A673 (cell line): Measurements from ENCODE around the gene MMP1. TPM values are rescaled to one million over a fixed set of nuclear protein-coding genes. Genes with fewer than 3 reads are reported as not detected.

Source experiments
- Bru-seq: library from RNA; stranded (reverse); fragments of 400-500 nt; gene quantifications from one replicate; lab custom pipeline; 2021; lab: Mats Ljungman, UMichigan
- BruChase-seq, 2 experiments: library from RNA; stranded (reverse); fragments of 400-500 nt; gene quantifications; one replicate each; lab custom pipeline; 2021; lab: Mats Ljungman, UMichigan
- BruUV-seq: library from RNA; stranded (reverse); fragments of 400-500 nt; replicated peaks from 2 replicates; lab custom pipeline; 2021; lab: Mats Ljungman, UMichigan
- CTCF ChIA-PET: fragments of 300-600 bp; sonication (Branson Sonifier 250); formaldehyde crosslinking; loops from one replicate; lab custom pipeline; 2022; ENCODE audit warnings: antibody characterized with exemption; lab: Charles Lee
- POLR2A ChIA-PET: fragments of 300-600 bp; sonication (Branson Sonifier 250); formaldehyde crosslinking; loops from one replicate; lab custom pipeline; 2022; ENCODE audit warnings: antibody characterized with exemption; ENCODE audit not compliant: low non-redundant PET; lab: Charles Lee
- DNase-seq: peaks from one replicate; pipeline ENCODE4 v3.0.0-alpha.2; 2015; ENCODE audit warnings: low spot score
- H3K27ac ChIP-seq: fragments of 200-600 bp; sonication (generic); 2 replicates; pipeline ENCODE4 v1.5.1; 2016; ENCODE audit warnings: mixed run types, low read depth, mild to moderate bottlenecking, mixed read lengths, antibody characterized with exemption, low read length; ENCODE audit not compliant: poor library complexity, severe bottlenecking
- H3K27me3 ChIP-seq: fragments of 200-600 bp; sonication (generic); replicated peaks from 2 replicates; pipeline ENCODE4 v1.6.1; 2017; ENCODE audit warnings: mixed run types, low read depth, mild to moderate bottlenecking, mixed read lengths, antibody characterized with exemption, low read length; ENCODE audit not compliant: insufficient read depth, poor library complexity
- H3K36me3 ChIP-seq: fragments of 200-600 bp; sonication (generic); 2 replicates; pipeline ENCODE4 v1.6.1; 2016; ENCODE audit warnings: mixed run types, mild to moderate bottlenecking, mixed read lengths, antibody characterized with exemption, low read length; ENCODE audit not compliant: insufficient read depth, poor library complexity, severe bottlenecking
- H3K4me1 ChIP-seq: fragments of 200-600 bp; sonication (generic); 2 replicates; pipeline ENCODE4 v1.6.1; 2017; ENCODE audit warnings: mixed run types, mild to moderate bottlenecking, mixed read lengths, antibody characterized with exemption, low read length; ENCODE audit not compliant: insufficient read depth, poor library complexity, severe bottlenecking
- H3K4me3 ChIP-seq: fragments of 200-600 bp; sonication (generic); 2 replicates; pipeline ENCODE4 v1.5.1; 2016; ENCODE audit warnings: low read depth, mixed run types, mild to moderate bottlenecking, mixed read lengths, low read length; ENCODE audit not compliant: poor library complexity, severe bottlenecking
- H3K9me3 ChIP-seq: fragments of 200-600 bp; sonication (generic); 2 replicates; pipeline ENCODE4 v1.6.1; 2016; ENCODE audit warnings: mixed run types, low read depth, mild to moderate bottlenecking, mixed read lengths, antibody characterized with exemption, low read length; ENCODE audit not compliant: poor library complexity, severe bottlenecking
- EZH2 ChIP-seq: fragments of 200-600 bp; sonication (generic); IDR thresholded peaks from 2 replicates; pipeline ENCODE4 v1.6.1; 2017; ENCODE audit warnings: borderline replicate concordance, low read depth, mild to moderate bottlenecking, mixed read lengths, antibody characterized with exemption, low read length; ENCODE audit not compliant: poor library complexity, severe bottlenecking
- intact Hi-C: fragments of 100-400 bp; cut with micrococcal nuclease; formaldehyde crosslinking; loops from one replicate; pipeline ENCODE4 v1.10.0; 2022; ENCODE audit not compliant: unreplicated experiment
- long read RNA-seq: library from polyadenylated mRNA; stranded (forward); transcript quantifications from one replicate; pipeline ENCODE4 v2.0.0, GENCODE V29; 2022
- total RNA-seq: library from RNA; stranded (reverse); gene quantifications from 2 replicates; pipeline ENCODE4 v1.2.3, GENCODE V29; 2021
- TF ChIP-seq, protein P1 (sequence below): fragments of 300-800, 200-600 bp; sonication (generic); conservative IDR thresholded peaks from 2 replicates; pipeline ENCODE4 v1.5.1; 2017; ENCODE audit warnings: low read depth, mild to moderate bottlenecking, antibody characterized with exemption, low read length, moderate library complexity, mixed read lengths

The MMP1 gene
- 610 and 815 TPM in 2 replicates for total RNA-seq
- Bru-seq, nascent RNA: percentile 98 among the genes with signal in this experiment
- percentile 98 among the genes with signal in this experiment for BruChase-seq, experiment 1, labeled RNA remaining after a 2-hour chase
- BruChase-seq, experiment 2, labeled RNA remaining after a 6-hour chase: percentile 100 among the genes with signal in this experiment
- long read RNA-seq, transcript MMP1-201 (10 exons, 1,970 nt): major isoform, 933 of 1,005 reads
- long read RNA-seq, partial matches to known transcripts: 47 of 1,005 reads
- long read RNA-seq, other reads (novel, unspliced or antisense): 25 of 1,005 reads

DNA sequence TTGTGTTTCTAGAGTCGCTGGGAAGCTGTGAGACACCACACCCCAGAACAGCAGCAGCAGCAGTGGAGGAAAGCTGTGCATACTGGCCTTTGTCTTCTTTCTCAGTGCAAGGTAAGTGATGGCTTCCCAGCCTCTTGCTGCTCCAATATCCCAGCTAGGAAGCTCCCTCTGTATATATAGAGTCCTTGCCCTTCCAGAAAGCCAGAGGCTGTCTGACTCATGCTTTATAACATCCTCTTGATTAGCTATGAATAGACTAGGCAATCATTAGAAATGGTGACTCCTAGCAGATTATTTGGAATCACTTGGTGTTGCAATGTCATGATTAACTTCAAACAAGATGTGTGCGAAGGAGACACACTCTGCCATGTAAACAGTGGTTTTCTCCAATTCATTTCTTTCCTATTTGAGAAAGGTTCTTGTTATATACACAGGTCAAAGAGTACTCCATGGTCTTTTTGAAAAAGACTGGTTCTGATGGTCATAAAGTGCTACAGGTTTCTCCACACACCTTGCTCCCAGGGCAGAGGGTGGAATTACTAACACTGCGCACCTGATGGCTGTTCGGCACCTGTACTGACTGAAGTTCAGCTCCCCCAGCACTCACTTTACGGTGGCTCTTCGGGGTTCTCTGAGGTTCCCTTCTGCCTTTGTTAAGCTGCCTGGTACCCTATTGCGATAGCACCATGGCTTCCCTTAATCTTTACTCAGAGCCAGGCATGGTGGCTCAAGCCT lies at the start of gene MMP1:
MMP1 (minus strand) TSS at position 149 of the 735 bp plus-strand sequence; CDS start at position 81, 68 bp downstream.
- TF ChIP-seq, protein P1, sequence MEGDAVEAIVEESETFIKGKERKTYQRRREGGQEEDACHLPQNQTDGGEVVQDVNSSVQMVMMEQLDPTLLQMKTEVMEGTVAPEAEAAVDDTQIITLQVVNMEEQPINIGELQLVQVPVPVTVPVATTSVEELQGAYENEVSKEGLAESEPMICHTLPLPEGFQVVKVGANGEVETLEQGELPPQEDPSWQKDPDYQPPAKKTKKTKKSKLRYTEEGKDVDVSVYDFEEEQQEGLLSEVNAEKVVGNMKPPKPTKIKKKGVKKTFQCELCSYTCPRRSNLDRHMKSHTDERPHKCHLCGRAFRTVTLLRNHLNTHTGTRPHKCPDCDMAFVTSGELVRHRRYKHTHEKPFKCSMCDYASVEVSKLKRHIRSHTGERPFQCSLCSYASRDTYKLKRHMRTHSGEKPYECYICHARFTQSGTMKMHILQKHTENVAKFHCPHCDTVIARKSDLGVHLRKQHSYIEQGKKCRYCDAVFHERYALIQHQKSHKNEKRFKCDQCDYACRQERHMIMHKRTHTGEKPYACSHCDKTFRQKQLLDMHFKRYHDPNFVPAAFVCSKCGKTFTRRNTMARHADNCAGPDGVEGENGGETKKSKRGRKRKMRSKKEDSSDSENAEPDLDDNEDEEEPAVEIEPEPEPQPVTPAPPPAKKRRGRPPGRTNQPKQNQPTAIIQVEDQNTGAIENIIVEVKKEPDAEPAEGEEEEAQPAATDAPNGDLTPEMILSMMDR: no peak
- TF ChIP-seq EZH2: no peak
- Histone ChIP-seq H3K36me3 (no peaks in the 10 kb centered on the region), H3K9me3 (no peaks in the 10 kb centered on the region), H3K4me3 (no peak within 1 kb of the TSS), H3K4me1 (peaks cover 16% of the 10 kb centered on the region), H3K27ac (peak within 1 kb of the TSS; percentile 6), H3K27me3 (no peaks in the 10 kb centered on the region)
- ChIA-PET CTCF (interaction anchor here (0.8 kb wide), 1 partner anchor 238 kb away, joined by 4 read pairs; no protein-coding TSS in a partner anchor), POLR2A (no interaction called here)
- peak; percentile 77 for DNase-seq
- intact Hi-C loops: no loop called here
- no TSS peak for BruUV-seq

DNA sequence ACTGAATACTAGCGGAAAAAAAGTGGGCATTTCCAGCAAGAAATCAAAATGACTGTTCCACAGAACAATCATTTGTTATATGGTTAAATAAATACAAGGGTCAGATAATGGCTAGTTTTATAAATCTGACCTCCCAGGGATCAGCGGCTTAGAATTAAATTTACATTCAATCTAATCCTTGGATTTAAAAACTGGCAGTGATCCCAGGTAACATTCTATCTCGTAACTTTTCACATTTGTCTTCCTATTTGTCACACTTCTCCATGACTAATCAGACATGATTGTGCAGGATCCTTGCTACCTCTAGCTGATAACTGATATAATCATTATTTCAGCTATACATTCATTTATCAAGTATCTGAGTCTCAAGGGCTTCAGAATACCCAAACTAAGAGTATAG lies 48.3 kb upstream of the MMP1 start:
- no peaks in the 10 kb centered on the region for H3K27me3 ChIP-seq
- DNase-seq: peak; percentile 68
- ChIA-PET CTCF (interaction anchor here (0.7 kb wide), 1 partner anchor 68 kb away, joined by 3 read pairs; no protein-coding TSS in a partner anchor), POLR2A (no interaction called here)
- intact Hi-C loops: no loop called here
- H3K4me3 ChIP-seq: no peak overlapping the region
- no TSS peak for BruUV-seq
- TF ChIP-seq, protein P1: no peak
- TF ChIP-seq EZH2: no peak
- H3K9me3 ChIP-seq: no peaks in the 10 kb centered on the region
- peaks cover 30% of the 10 kb centered on the region for H3K4me1 ChIP-seq
- no peaks in the 10 kb centered on the region for H3K36me3 ChIP-seq
- no peak overlapping the region for H3K27ac ChIP-seq

DNA sequence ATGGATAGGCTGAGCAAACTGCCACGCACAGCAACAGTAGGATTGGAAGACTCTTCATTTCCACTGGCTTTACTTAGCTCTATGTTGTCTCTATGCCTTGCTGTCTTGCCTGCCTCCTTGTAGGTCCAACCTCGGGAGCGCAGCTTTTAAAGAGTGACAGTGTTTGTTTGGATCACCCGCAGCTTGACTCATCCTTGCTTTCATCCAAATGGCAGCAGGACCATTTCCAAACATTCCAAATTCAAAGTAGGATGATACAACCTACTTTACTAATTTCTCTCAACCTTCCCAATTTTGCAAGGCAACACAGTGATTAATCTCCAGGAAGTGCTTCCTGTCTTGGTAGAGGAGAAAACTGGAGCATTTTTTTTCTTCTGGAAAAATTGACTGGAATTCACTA lies 45.5 kb upstream of the MMP1 start, which contains the start of gene MMP3:
MMP3 (minus strand) TSS at position 121 of the 400 bp plus-strand sequence; CDS start at position 58, 63 bp downstream.
- H3K4me3 ChIP-seq: no peak within 1 kb of the TSS
- ChIA-PET POLR2A (no interaction called here), CTCF (no interaction called here)
- no peak within 1 kb of the TSS for H3K27ac ChIP-seq
- H3K9me3 ChIP-seq: no peaks in the 10 kb centered on the region
- peaks cover 31% of the 10 kb centered on the region for H3K4me1 ChIP-seq
- DNase-seq: no peak
- TF ChIP-seq EZH2: no peak
- TF ChIP-seq, protein P1: no peak
- H3K36me3 ChIP-seq: no peaks in the 10 kb centered on the region
- intact Hi-C loops: no loop called here
- no TSS peak for BruUV-seq
- no peaks in the 10 kb centered on the region for H3K27me3 ChIP-seq
